ACC112 (cell line): ENCODE data around the gene TSPOAP1.

Source experiments
- H2AFZ ChIP-seq: fragments of 200-600 bp; sonication (generic); one replicate; pipeline ENCODE4 v1.6.0; 2017; ENCODE audit warnings: antibody characterized with exemption, low read length; ENCODE audit not compliant: unreplicated experiment
- H3K27ac ChIP-seq: fragments of 200-600 bp; sonication (generic); 2 replicates; pipeline ENCODE4 v1.5.1; 2014; ENCODE audit warnings: low read depth, mild to moderate bottlenecking, antibody characterized with exemption, low read length, moderate library complexity
- H3K27me3 ChIP-seq: fragments of 200-600 bp; sonication (generic); 2 replicates; pipeline ENCODE4 v1.6.1; 2014; ENCODE audit warnings: mild to moderate bottlenecking, antibody characterized with exemption, low read length, moderate library complexity, mixed read lengths; ENCODE audit not compliant: insufficient read depth
- H3K36me3 ChIP-seq: fragments of 200-600 bp; sonication (generic); 2 replicates; pipeline ENCODE4 v1.6.1; 2016; ENCODE audit warnings: mild to moderate bottlenecking, antibody characterized with exemption, low read length, moderate library complexity, mixed read lengths; ENCODE audit not compliant: insufficient read depth
- H3K4me1 ChIP-seq: fragments of 200-600 bp; sonication (generic); one replicate; pipeline ENCODE4 v1.6.1; 2016; ENCODE audit warnings: low read length, mixed read lengths; ENCODE audit not compliant: insufficient read depth, unreplicated experiment, control insufficient read depth
- H3K4me3 ChIP-seq: fragments of 200-600 bp; sonication (generic); 2 replicates; pipeline ENCODE4 v1.5.1; 2014; ENCODE audit warnings: mild to moderate bottlenecking, low read depth, low read length
- H3K79me2 ChIP-seq: fragments of 200-600 bp; sonication (generic); one replicate; pipeline ENCODE4 v1.6.0; 2016; ENCODE audit warnings: low read length; ENCODE audit not compliant: control insufficient read depth, unreplicated experiment, insufficient read depth

TSPOAP1 gene

GRCh38 chr17:58285422-58285810 lies 43.2 kb downstream of the TSPOAP1 start:
- Histone ChIP-seq H3K4me1 (no peaks in the 10 kb centered on the region), H3K36me3 (no peaks in the 10 kb centered on the region), H3K4me3 (no peak overlapping the region), H3K27ac (no peak overlapping the region), H2AFZ (no peak overlapping the region), H3K27me3 (peaks cover 58% of the 10 kb centered on the region), H3K79me2 (no peaks in the 10 kb centered on the region)

- no peak overlapping the region for H3K27ac ChIP-seq
- no peaks in the 10 kb centered on the region for H3K36me3 ChIP-seq
- peaks cover 58% of the 10 kb centered on the region for H3K27me3 ChIP-seq
- H3K4me3 ChIP-seq, result no peak overlapping the region
- H2AFZ ChIP-seq, result no peak overlapping the region
- no peaks in the 10 kb centered on the region for H3K4me1 ChIP-seq
- no peaks in the 10 kb centered on the region for H3K79me2 ChIP-seq
Observed at GRCh38 chr17:58284613-58285421, 43.8 kb downstream of the TSPOAP1 start.

DNA sequence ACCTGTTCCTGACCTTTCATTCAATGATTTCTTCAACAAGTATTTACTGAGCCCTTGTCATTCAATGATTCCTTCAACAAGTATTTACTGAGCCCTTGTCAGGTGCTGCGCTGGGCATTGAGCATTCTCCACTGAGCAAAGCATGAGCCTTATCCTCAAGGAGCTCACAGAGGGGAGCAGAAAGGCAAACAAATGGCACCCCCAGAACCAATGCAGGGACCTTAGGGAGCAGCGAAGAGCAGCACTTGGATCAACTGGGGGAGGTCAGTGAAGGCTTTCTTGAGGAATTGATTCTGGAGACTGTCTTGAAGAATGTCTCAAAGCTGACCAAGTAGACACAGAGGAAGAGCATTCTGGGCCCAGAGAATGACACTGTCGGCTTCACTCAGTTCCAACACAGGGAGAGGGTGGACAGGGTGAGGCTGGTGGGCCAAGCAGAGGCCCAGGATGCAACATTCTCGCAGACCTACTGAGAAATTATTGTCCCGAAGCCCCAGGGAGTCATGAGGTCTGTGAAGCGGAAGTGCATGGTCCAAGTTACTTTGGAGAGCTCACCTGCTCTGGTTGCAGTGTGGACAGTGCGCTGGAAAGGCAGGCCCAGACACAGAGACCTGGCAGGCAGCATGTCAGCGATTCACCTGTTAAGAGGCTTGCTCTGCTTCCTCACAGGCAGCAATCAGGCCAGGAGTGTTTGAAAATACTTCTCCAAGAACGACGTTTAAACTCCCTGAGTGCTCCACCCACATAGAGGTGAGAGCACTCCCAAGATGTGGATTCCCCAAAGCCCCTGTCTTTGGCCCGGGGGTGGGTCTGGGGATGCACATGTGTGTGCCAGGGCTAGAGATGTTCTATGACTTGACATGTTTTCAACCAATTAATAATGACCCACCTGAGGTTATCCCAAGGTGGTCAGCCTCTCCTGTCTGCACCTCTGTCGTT lies 44.7 kb downstream of the TSPOAP1 start:
- peaks cover 60% of the 10 kb centered on the region for H3K27me3 ChIP-seq

GRCh38 chr17:58282442-58282841 lies 46.2 kb downstream of the TSPOAP1 start:
- H3K36me3 ChIP-seq, result no peaks in the 10 kb centered on the region
- no peak overlapping the region for H3K27ac ChIP-seq
- H2AFZ ChIP-seq, result no peak overlapping the region
- peaks cover 55% of the 10 kb centered on the region for H3K27me3 ChIP-seq
- H3K4me1 ChIP-seq, result no peaks in the 10 kb centered on the region
- H3K4me3 ChIP-seq, result no peak overlapping the region
- H3K79me2 ChIP-seq, result no peaks in the 10 kb centered on the region

More for the DNA sequence above, 44.7 kb downstream of the TSPOAP1 start:
- no peaks in the 10 kb centered on the region for H3K79me2 ChIP-seq
- H2AFZ ChIP-seq, result no peak overlapping the region
- no peak overlapping the region for H3K4me3 ChIP-seq
- H3K36me3 ChIP-seq, result no peaks in the 10 kb centered on the region
- H3K27ac ChIP-seq, result no peak overlapping the region
- no peaks in the 10 kb centered on the region for H3K4me1 ChIP-seq

DNA sequence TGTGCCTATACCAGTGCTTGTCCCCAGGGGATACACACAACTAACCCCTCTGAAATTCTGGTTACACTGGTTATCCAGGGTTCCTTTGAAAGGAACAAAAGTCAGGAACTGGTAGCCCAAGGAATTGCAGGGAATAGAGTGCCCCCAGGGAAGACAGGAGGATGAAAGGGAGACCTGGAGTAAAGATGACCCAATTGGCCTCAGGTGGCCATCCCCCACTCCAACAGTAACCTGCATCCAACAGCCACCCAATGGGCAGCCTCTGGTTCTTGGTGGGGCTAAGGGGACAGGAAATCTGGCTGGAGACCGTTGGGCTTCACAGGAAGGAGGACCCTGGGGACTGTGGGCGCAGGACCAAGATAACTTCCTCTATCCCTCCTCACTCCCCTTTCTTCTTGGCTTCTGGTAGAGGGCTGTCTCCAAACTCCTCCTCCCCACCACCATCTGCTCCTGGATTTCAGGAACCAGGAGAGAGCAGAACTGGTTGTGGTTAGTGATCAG lies 47.0 kb downstream of the TSPOAP1 start:
- no peaks in the 10 kb centered on the region for H3K4me1 ChIP-seq
- H3K27ac ChIP-seq, result no peak overlapping the region
- H3K79me2 ChIP-seq, result no peaks in the 10 kb centered on the region
- no peak overlapping the region for H2AFZ ChIP-seq
- peaks cover 51% of the 10 kb centered on the region for H3K27me3 ChIP-seq
- H3K36me3 ChIP-seq, result no peaks in the 10 kb centered on the region
- no peak overlapping the region for H3K4me3 ChIP-seq

DNA sequence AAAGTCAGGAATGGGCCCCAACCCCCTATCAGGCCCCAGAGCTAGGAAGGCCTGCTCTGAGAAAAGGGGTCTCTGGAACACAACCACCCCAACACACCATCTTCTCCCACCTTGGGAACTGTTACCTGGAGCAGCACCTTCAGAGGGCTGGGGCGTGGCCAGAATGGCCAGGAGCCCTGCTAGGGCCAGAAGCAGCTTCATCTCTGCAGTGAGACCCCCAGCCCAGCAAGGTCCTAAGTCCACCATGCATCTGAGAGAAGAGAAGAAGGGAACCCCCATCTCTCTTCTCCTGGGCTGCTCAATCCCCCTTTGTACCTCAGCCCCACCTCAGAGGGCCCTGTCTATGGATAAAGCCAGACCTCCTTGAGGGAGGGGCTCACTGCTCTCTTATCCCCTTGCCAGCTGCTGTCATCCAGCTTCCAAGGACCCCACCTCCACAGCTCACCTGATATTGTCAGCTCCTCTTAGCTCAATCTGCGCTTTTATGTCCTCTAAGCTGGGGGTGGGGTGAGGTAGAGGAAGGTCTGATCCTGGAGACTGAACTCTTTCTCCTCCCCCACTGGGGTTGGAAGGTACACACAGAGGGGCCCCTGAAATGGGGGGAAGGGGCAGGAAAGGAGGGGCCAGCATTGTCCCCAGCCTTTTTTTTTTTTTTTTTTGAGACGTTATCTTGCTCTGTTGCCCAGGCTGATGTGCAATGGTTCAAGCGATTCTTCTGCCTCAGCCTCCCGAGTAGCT lies 47.9 kb downstream of the TSPOAP1 start, which contains the start of gene MPO:
Gene MPO, minus strand, starts transcription at position 456 of the 738 bp plus-strand sequence. Its CDS starts 177 bp downstream, at position 279.
- H3K4me3 ChIP-seq, result no peak within 1 kb of the TSS
- H3K79me2 ChIP-seq, result no peaks in the 10 kb centered on the region
- no peaks in the 10 kb centered on the region for H3K36me3 ChIP-seq
- H3K4me1 ChIP-seq, result no peaks in the 10 kb centered on the region
- no peak within 1 kb of the TSS for H2AFZ ChIP-seq
- no peak within 1 kb of the TSS for H3K27ac ChIP-seq
- H3K27me3 ChIP-seq, result peaks cover 57% of the 10 kb centered on the region

- no peaks in the 10 kb centered on the region for H3K36me3 ChIP-seq
- H3K4me1 ChIP-seq, result no peaks in the 10 kb centered on the region
- no peak overlapping the region for H3K27ac ChIP-seq
- no peak overlapping the region for H2AFZ ChIP-seq
- H3K4me3 ChIP-seq, result no peak overlapping the region
- no peaks in the 10 kb centered on the region for H3K79me2 ChIP-seq
- peaks cover 57% of the 10 kb centered on the region for H3K27me3 ChIP-seq
Observed at GRCh38 chr17:58279736-58280479, 48.7 kb downstream of the TSPOAP1 start.

GRCh38 chr17:58279016-58279711 lies 49.4 kb downstream of the TSPOAP1 start:
- Histone ChIP-seq H3K36me3 (no peaks in the 10 kb centered on the region), H3K4me3 (peak overlapping the region; percentile 38; the same call in 1 of the 2 replicates), H3K27me3 (peaks cover 54% of the 10 kb centered on the region), H3K79me2 (no peaks in the 10 kb centered on the region), H3K27ac (no peak overlapping the region), H3K4me1 (no peaks in the 10 kb centered on the region), H2AFZ (peak overlapping the region; percentile 31)

DNA sequence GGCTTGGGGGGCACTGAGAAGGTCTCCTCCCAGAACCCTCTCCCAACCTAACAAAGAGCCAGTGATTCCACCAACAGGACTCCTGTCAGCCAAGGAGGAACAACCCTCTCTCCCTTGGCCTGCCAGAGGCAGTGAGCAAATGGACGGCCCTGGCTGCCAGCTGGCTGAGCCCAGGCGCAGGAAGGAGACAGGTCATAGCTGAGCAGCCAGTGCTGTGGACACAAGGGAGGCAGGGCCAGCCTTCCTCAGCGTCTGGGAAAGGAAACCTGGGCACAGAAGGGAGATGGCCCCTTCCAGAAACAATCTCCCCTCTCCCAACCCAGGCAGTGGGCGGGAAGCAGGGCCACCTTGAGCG lies 50.0 kb downstream of the TSPOAP1 start:
- Histone ChIP-seq H3K27me3 (peaks cover 52% of the 10 kb centered on the region), H2AFZ (peak overlapping the region; percentile 31)

More for the DNA sequence above, 50.0 kb downstream of the TSPOAP1 start:
- no peak overlapping the region for H3K27ac ChIP-seq
- peak overlapping the region; percentile 38; the same call in 1 of the 2 replicates for H3K4me3 ChIP-seq
- H3K4me1 ChIP-seq, result no peaks in the 10 kb centered on the region
- H3K36me3 ChIP-seq, result no peaks in the 10 kb centered on the region
- no peaks in the 10 kb centered on the region for H3K79me2 ChIP-seq
